Keratinocyte (primary cell): ENCODE data around the gene HOXC5. TPM values are rescaled to one million over a fixed set of nuclear protein-coding genes. Genes with fewer than 3 reads are reported as not detected.

Experiments used
- DNase-seq: peaks from one replicate; pipeline ENCODE4 v3.0.0-alpha.2; 2011; ENCODE audit warnings: low read depth, missing footprints, low spot score
- FAIRE-seq: peaks from 2 replicates; lab custom pipeline; 2011; peaks lifted over from hg19 to GRCh38; lab: Jason Lieb, UNC
- H2AFZ ChIP-seq: 2 replicates; pipeline ENCODE4 v1.6.0; 2012; ENCODE audit warnings: low read length, control low read depth, inconsistent platforms; ENCODE audit not compliant: control insufficient read depth
- H3K27ac ChIP-seq: 2 replicates; pipeline ENCODE4 v1.5.1; 2011; ENCODE audit warnings: low read length; ENCODE audit not compliant: control insufficient read depth, insufficient read depth
- H3K27me3 ChIP-seq: 3 replicates; pipeline ENCODE4 v1.6.0; 2011; ENCODE audit warnings: low read length; ENCODE audit not compliant: control insufficient read depth, insufficient read depth; ENCODE audit errors: extremely low read depth
- H3K36me3 ChIP-seq, 2 experiments: 2 replicates in 1 of 2; 3 replicates in 1 of 2; pipeline ENCODE4 v1.5.1; 2011; ENCODE audit warnings: low read length in 2 of 2, mild to moderate bottlenecking in 1 of 2; ENCODE audit not compliant: control insufficient read depth in 2 of 2, insufficient read depth in 2 of 2; ENCODE audit errors: extremely low read depth in 1 of 2
- H3K4me1 ChIP-seq: 3 replicates; pipeline ENCODE4 v1.5.1; 2011; ENCODE audit warnings: low read length; ENCODE audit not compliant: control insufficient read depth, insufficient read depth; ENCODE audit errors: extremely low read depth
- H3K4me2 ChIP-seq: 3 replicates; pipeline ENCODE4 v1.6.0; 2011; ENCODE audit warnings: low read depth, low read length; ENCODE audit not compliant: control insufficient read depth, insufficient read depth; ENCODE audit errors: extremely low read depth
- H3K4me3 ChIP-seq, 3 experiments: fragments of 200-600 bp in 1 of 3; sonication (generic) in 1 of 3; 2 replicates in 2 of 3; 3 replicates in 1 of 3; pipeline ENCODE4 v1.5.1; 2011 to 2016; ENCODE audit warnings: low read length in 3 of 3, mild to moderate bottlenecking in 3 of 3, control low read depth in 2 of 3, inconsistent platforms in 1 of 3, low read depth in 1 of 3, mixed read lengths in 1 of 3, mixed run types in 1 of 3, moderate library complexity in 1 of 3; ENCODE audit not compliant: control insufficient read depth in 2 of 3, insufficient read depth in 2 of 3; ENCODE audit errors: extremely low read depth in 1 of 3
- H3K79me2 ChIP-seq: 2 replicates; pipeline ENCODE4 v1.6.0; 2012; ENCODE audit warnings: low read length; ENCODE audit not compliant: control insufficient read depth, insufficient read depth
- H3K9ac ChIP-seq: 3 replicates; pipeline ENCODE4 v1.6.0; 2011; ENCODE audit warnings: low read length; ENCODE audit not compliant: control insufficient read depth, insufficient read depth; ENCODE audit errors: extremely low read depth
- H3K9me1 ChIP-seq: 3 replicates; pipeline ENCODE4 v1.6.0; 2011; ENCODE audit warnings: low read length; ENCODE audit not compliant: control insufficient read depth, insufficient read depth; ENCODE audit errors: extremely low read depth
- H3K9me3 ChIP-seq: 2 replicates; pipeline ENCODE4 v1.5.1; 2012; ENCODE audit warnings: low read depth, low read length; ENCODE audit not compliant: control insufficient read depth
- H4K20me1 ChIP-seq: 3 replicates; pipeline ENCODE4 v1.6.0; 2011; ENCODE audit warnings: low read length; ENCODE audit not compliant: control insufficient read depth, insufficient read depth; ENCODE audit errors: extremely low read depth
- EZH2 ChIP-seq: IDR thresholded peaks from one replicate; pipeline ENCODE4 v1.6.1; 2012; ENCODE audit warnings: inconsistent platforms, mild to moderate bottlenecking, low read length, moderate library complexity
- dilution Hi-C: fragments of 300-500 bp; cut with MboI; formaldehyde crosslinking; loops from one replicate; pipeline ENCODE4 v1.7.0; 2020; ENCODE audit warnings: low sequenced_read_pairs; ENCODE audit not compliant: extremely low pct_ligation_motif_present
- polyA plus RNA-seq, 5 experiments: library from polyadenylated mRNA; depleted of rRNA in 3 of 5; stranded (reverse) in 3 of 5; stranded (forward) in 1 of 5; unstranded in 1 of 5; fragments of >200 nt; gene quantifications; 1 replicate in 1 of 5; 2 replicates in 3 of 5; 3 replicates in 1 of 5; pipeline versions ENCODE4 v1.2.1 to v1.2.3, GENCODE V29; 2011 to 2012; ENCODE audit warnings: missing spikeins in 2 of 5, low read depth in 1 of 5, low replicate concordance in 1 of 5
- TF ChIP-seq, protein P1 (sequence below), 3 experiments: IDR thresholded peaks in 1 of 3; conservative IDR thresholded peaks in 1 of 3; optimal IDR thresholded peaks in 1 of 3; 2 replicates in 2 of 3; 3 replicates in 1 of 3; pipeline versions ENCODE3 to v1.5.1; 2011; ENCODE audit warnings: low read length in 3 of 3, mild to moderate bottlenecking in 3 of 3, moderate library complexity in 2 of 3, control low read depth in 1 of 3, inconsistent platforms in 1 of 3; ENCODE audit not compliant: insufficient read depth in 2 of 3; ENCODE audit errors: extremely low read depth in 1 of 3

Gene HOXC5
- polyA plus RNA-seq, 1 donor (not counting 4 experiments of a cell fraction or from before 2014, with no cell fraction given) = 0.18 TPM

DNA sequence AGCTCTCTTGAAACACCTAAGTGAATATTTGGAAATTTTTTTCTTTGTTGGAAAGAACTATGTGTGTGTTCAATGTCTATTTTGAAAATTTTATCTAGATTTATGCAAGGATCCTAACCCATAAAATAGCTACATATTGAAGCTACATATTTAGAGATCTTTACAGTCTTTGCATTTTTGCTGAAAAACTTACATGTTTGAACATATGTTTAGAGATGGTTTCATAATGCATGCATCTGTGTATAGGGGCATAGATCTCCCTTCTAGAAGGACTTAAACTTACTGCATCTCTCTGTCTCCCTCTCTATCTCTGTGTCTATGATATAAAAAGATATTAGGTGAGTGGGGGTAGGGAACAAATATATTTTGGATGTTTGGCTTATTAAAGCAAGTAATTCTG, 12.6 kb downstream of the HOXC5 start:
- FAIRE-seq (no peak), DNase-seq (no peak)
- no peak for TF ChIP-seq EZH2
- TF ChIP-seq, protein P1, sequence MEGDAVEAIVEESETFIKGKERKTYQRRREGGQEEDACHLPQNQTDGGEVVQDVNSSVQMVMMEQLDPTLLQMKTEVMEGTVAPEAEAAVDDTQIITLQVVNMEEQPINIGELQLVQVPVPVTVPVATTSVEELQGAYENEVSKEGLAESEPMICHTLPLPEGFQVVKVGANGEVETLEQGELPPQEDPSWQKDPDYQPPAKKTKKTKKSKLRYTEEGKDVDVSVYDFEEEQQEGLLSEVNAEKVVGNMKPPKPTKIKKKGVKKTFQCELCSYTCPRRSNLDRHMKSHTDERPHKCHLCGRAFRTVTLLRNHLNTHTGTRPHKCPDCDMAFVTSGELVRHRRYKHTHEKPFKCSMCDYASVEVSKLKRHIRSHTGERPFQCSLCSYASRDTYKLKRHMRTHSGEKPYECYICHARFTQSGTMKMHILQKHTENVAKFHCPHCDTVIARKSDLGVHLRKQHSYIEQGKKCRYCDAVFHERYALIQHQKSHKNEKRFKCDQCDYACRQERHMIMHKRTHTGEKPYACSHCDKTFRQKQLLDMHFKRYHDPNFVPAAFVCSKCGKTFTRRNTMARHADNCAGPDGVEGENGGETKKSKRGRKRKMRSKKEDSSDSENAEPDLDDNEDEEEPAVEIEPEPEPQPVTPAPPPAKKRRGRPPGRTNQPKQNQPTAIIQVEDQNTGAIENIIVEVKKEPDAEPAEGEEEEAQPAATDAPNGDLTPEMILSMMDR (optimal IDR thresholded peaks at IDR 0.05 in 1 of 3, IDR thresholded peaks at IDR 0.05 in 1 of 3, conservative IDR thresholded peaks at IDR 0.05 in 1 of 3; ENCODE audit: extremely low read depth in 1 of 3, insufficient read depth in 2 of 3, low read length in 3 of 3) = no peak
- H3K27ac ChIP-seq = no peak overlapping the region
- H3K4me3 ChIP-seq = no peak overlapping the region
- H3K4me2 ChIP-seq = no peak overlapping the region
- H4K20me1 ChIP-seq = no peaks in the 10 kb centered on the region
- H3K9me3 ChIP-seq = no peaks in the 10 kb centered on the region
- no peaks in the 10 kb centered on the region for H3K36me3 ChIP-seq
- no peaks in the 10 kb centered on the region for H3K79me2 ChIP-seq
- dilution Hi-C loops = no loop called here
- no peaks in the 10 kb centered on the region for H3K9me1 ChIP-seq
- H3K9ac ChIP-seq = no peak overlapping the region
- H3K4me1 ChIP-seq = no peaks in the 10 kb centered on the region
- H2AFZ ChIP-seq = no peak overlapping the region
- no peaks in the 10 kb centered on the region for H3K27me3 ChIP-seq

GRCh38 chr12:54045868-54046521, 13.1 kb downstream of the HOXC5 start:
- no peak for DNase-seq
- no peaks in the 10 kb centered on the region for H3K9me3 ChIP-seq
- H3K4me2 ChIP-seq = no peak overlapping the region
- H3K9me1 ChIP-seq = no peaks in the 10 kb centered on the region
- H3K4me3 ChIP-seq = no peak overlapping the region
- TF ChIP-seq, protein P1 (optimal IDR thresholded peaks at IDR 0.05 in 1 of 3, IDR thresholded peaks at IDR 0.05 in 1 of 3, conservative IDR thresholded peaks at IDR 0.05 in 1 of 3; ENCODE audit: extremely low read depth in 1 of 3, insufficient read depth in 2 of 3, low read length in 3 of 3) = no peak
- no peak for TF ChIP-seq EZH2
- no peaks in the 10 kb centered on the region for H3K36me3 ChIP-seq
- H3K4me1 ChIP-seq = peaks cover 3% of the 10 kb centered on the region
- no peak overlapping the region for H3K27ac ChIP-seq
- dilution Hi-C loops = no loop called here
- no peaks in the 10 kb centered on the region for H3K79me2 ChIP-seq
- H4K20me1 ChIP-seq = no peaks in the 10 kb centered on the region
- no peaks in the 10 kb centered on the region for H3K27me3 ChIP-seq
- no peak overlapping the region for H2AFZ ChIP-seq
- H3K9ac ChIP-seq = no peak overlapping the region
- FAIRE-seq = no peak
